Lower leg skin (tissue), 4 donors: ENCODE measurements around the gene XK. TPM values are rescaled to one million over a fixed set of nuclear protein-coding genes. Genes with fewer than 3 reads are reported as not detected.
"Not testable (repeated sequence)": the region's sequence is repeated elsewhere in the genome, so short reads cannot be mapped to it uniquely, and the experiment has no call there.

Source experiments
- DNase-seq, 2 donors: peaks; one replicate each; pipeline ENCODE4 v3.0.0-alpha.2; 2019; ENCODE audit warnings: low spot score in 2 of 2
- H3K4me3 ChIP-seq: fragments of 200-600 bp; sonication (generic); 2 replicates; pipeline ENCODE4 v1.5.1; 2017; ENCODE audit warnings: mild to moderate bottlenecking, low read depth; ENCODE audit not compliant: poor library complexity, severe bottlenecking
- POLR2A ChIP-seq, 2 donors: fragments of 450-650 bp; IDR thresholded peaks; one replicate each; pipeline ENCODE4 v1.6.1; 2016 to 2017; ENCODE audit warnings: antibody characterized with exemption in 2 of 2, mild to moderate bottlenecking in 1 of 2, moderate library complexity in 1 of 2
- WGBS, 2 donors: methylation state at CpG; one replicate each; pipeline ENCODE4 v1.1.5; 2018; 5-methylcytosine and 5-hydroxymethylcytosine counted together
- intact Hi-C: fragments of 100-400 bp; cut with DNase I; formaldehyde crosslinking; loops from one replicate; pipeline ENCODE4 v1.15.0; 2023; ENCODE audit warnings: low total_unique reads
- total RNA-seq, 4 donors: library from RNA; depleted of rRNA; stranded (reverse); fragments of >200 nt; gene quantifications; one replicate each; pipeline ENCODE4 v1.1.0, GENCODE V29; 2016
- TF ChIP-seq, protein P1 (sequence below), 3 donors: fragments of 450-650 bp; IDR thresholded peaks; one replicate each; pipeline ENCODE4 v1.5.1; 2016; ENCODE audit warnings: antibody characterized with exemption in 3 of 3, mild to moderate bottlenecking in 3 of 3, moderate library complexity in 2 of 3

XK gene
- total RNA-seq, 4 donors from 2014 or later = 1.1 to 2.5 (median 1.6) TPM

GRCh38 chrX:37757082-37757481 lies 71.5 kb downstream of the XK start:
- intact Hi-C loops = no loop called here
- no peak for TF ChIP-seq POLR2A (IDR thresholded peaks at IDR 0.05)
- TF ChIP-seq, protein P1, sequence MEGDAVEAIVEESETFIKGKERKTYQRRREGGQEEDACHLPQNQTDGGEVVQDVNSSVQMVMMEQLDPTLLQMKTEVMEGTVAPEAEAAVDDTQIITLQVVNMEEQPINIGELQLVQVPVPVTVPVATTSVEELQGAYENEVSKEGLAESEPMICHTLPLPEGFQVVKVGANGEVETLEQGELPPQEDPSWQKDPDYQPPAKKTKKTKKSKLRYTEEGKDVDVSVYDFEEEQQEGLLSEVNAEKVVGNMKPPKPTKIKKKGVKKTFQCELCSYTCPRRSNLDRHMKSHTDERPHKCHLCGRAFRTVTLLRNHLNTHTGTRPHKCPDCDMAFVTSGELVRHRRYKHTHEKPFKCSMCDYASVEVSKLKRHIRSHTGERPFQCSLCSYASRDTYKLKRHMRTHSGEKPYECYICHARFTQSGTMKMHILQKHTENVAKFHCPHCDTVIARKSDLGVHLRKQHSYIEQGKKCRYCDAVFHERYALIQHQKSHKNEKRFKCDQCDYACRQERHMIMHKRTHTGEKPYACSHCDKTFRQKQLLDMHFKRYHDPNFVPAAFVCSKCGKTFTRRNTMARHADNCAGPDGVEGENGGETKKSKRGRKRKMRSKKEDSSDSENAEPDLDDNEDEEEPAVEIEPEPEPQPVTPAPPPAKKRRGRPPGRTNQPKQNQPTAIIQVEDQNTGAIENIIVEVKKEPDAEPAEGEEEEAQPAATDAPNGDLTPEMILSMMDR (IDR thresholded peaks at IDR 0.05) = no peak
- DNase-seq = no peak
- no peak overlapping the region for H3K4me3 ChIP-seq

DNA sequence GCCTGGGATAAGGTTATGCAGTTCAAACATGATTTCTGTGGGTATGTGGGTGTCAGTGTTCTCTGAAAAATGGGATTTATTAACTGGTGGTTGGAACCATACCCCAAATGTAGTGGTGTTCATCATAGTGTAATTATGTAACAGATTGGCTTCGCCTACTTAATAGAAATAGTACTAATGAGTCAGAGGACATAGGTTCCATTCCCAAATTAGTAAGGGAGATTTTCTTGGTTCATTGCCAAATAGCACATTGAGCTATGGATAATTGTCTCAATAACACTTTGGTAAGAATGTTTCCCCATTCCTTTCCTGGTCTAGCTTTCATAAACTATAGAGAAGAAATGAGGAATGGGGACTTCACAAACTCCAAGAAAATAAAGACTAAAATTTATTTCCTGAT lies 73.8 kb downstream of the XK start:
- TF ChIP-seq, protein P1 (IDR thresholded peaks at IDR 0.05) = no peak
- no peak for TF ChIP-seq POLR2A (IDR thresholded peaks at IDR 0.05)
- intact Hi-C loops = no loop called here
- 71 to 84% methylated on average over 1 of the region's 1 CpG for whole genome bisulfite sequencing, 2 donors
- H3K4me3 ChIP-seq = no peak overlapping the region
- no peak for DNase-seq

DNA sequence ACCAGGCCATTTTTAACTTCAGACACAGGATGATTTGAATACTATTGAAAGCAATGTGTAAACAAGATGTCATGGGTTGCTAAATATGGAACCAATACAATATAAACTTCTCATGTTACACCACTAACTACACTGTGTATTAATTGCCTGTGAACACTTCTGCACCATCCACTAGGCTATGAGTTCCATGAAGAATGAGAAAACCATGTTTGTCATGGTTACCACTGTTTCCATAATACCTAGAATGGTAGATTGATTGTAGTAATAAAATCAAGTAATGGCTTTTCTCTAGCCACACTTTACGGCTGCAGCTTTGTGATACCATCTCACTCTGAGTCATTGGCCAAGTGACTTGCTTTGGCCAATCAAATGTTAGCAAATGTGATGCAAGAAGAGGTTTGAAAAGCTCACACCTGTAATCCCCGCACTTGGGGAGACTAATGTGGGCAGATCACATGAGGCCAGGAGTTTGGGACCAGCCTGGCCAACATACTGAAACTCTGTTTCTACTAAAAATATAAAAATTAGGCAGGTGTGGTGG lies 74.4 kb downstream of the XK start:
- no peak for DNase-seq
- intact Hi-C loops = no loop called here
- WGBS, 2 donors = 70 to 75% methylated on average over 2 of the region's 2 CpGs
- no peak overlapping the region for H3K4me3 ChIP-seq
- TF ChIP-seq, protein P1 (IDR thresholded peaks at IDR 0.05) = no peak
- TF ChIP-seq POLR2A (IDR thresholded peaks at IDR 0.05) = no peak

DNA sequence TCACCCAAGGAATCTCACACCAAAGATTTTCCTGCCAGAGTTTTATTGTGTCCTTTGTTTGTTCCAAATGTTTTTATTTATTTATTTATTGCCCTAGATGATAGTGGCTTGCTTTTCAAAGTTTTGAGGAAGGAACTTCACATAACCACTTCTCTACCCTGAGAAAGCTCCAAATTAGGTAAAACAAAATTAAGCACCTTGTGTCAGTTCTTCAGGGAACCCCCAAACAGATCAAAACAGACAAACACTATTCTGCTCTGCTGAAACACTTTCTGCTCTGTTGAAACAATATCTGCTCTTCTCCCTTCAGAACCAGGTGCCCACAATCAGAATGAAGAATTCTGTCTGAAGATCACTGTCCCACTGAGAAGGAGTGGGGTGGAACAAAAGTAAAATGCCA lies 77.8 kb downstream of the XK start:
- H3K4me3 ChIP-seq = no peak overlapping the region
- DNase-seq = no peak
- intact Hi-C loops = no loop called here
- TF ChIP-seq POLR2A (IDR thresholded peaks at IDR 0.05) = no peak
- TF ChIP-seq, protein P1 (IDR thresholded peaks at IDR 0.05) = no peak

DNA sequence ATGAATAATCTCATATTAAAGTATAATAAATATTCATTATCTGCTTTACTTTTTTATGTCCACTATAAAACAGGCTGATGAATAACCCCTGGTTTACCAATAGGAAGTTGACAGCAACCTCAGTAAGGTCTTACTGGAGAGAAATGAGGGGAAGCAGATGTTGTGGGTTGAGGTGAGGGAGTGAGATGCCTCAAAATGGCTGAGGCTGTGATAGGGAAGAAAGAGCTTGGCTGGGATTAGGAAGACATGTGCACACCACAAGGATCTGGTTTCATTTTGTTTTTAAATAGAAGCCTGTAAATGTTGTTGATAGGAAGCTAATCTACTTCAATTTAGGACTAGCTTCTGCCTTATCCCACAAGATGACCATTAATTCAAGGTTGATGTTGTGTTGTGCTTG lies 79.9 kb downstream of the XK start:
- no peak for TF ChIP-seq POLR2A (IDR thresholded peaks at IDR 0.05)
- TF ChIP-seq, protein P1 (IDR thresholded peaks at IDR 0.05) = no peak
- DNase-seq = no peak
- intact Hi-C loops = no loop called here
- no peak overlapping the region for H3K4me3 ChIP-seq

GRCh38 chrX:37767430-37767829 lies 81.8 kb downstream of the XK start:
- TF ChIP-seq POLR2A (IDR thresholded peaks at IDR 0.05) = no peak
- TF ChIP-seq, protein P1 (IDR thresholded peaks at IDR 0.05) = no peak
- WGBS, 2 donors = 50 to 77% methylated on average over 1 of the region's 1 CpG
- DNase-seq = no peak
- H3K4me3 ChIP-seq = no peak overlapping the region
- intact Hi-C loops = no loop called here

- intact Hi-C loops, H3K4me3 ChIP-seq, DNase-seq: not testable (repeated sequence)
- 96% methylated on average over 9 of the region's 9 CpGs; no CpG with 5 or more reads in 1 of the 2 donors for WGBS, 2 donors
Observed at GRCh38 chrX:37768866-37769265, 83.3 kb downstream of the XK start.
